Esophagus muscularis mucosa (tissue), 4 donors: ENCODE results near the gene PCNX2. TPM values are rescaled to one million over a fixed set of nuclear protein-coding genes. Genes with fewer than 3 reads are reported as not detected.

ENCODE experiments used
- DNase-seq: peaks from one replicate; pipeline ENCODE4 v3.0.0-alpha.2; 2017; ENCODE audit errors: extremely low spot score
- H3K27ac ChIP-seq, 4 donors: fragments of 200-600 bp; sonication (generic); replicated peaks in 1 of 4; 1 replicate in 3 of 4; 2 replicates in 1 of 4; pipeline ENCODE4 v1.5.1; 2016 to 2019; ENCODE audit warnings: mild to moderate bottlenecking in 1 of 4
- H3K27me3 ChIP-seq, 4 donors: fragments of 200-600 bp; sonication (generic); one replicate each; pipeline versions ENCODE4 v1.5.1 to v1.6.0; 2016 to 2019
- H3K36me3 ChIP-seq, 4 donors: fragments of 200-600 bp; sonication (generic); one replicate each; pipeline ENCODE4 v1.5.1; 2016 to 2019
- H3K4me1 ChIP-seq, 4 donors: fragments of 200-600 bp; sonication (generic); one replicate each; pipeline ENCODE4 v1.5.1; 2016 to 2019
- H3K4me3 ChIP-seq, 4 donors: fragments of 200-600 bp; sonication (generic); 1 replicate in 2 of 4; 2 replicates in 2 of 4; pipeline ENCODE4 v1.5.1; 2016 to 2019; ENCODE audit warnings: mild to moderate bottlenecking in 4 of 4, moderate library complexity in 1 of 4
- H3K9me3 ChIP-seq, 4 donors: fragments of 200-600 bp; sonication (generic); 1 replicate in 3 of 4; 2 replicates in 1 of 4; pipeline ENCODE4 v1.5.1; 2016 to 2019
- CTCF ChIP-seq, 3 experiments: fragments of 200-600 bp in 2 of 3; fragments of 450-650 bp in 1 of 3; sonication (generic) in 2 of 3; IDR thresholded peaks; one replicate each; pipeline ENCODE4 v1.5.1; 2017 to 2019; ENCODE audit warnings: antibody characterized with exemption in 3 of 3, mild to moderate bottlenecking in 2 of 3, moderate library complexity in 1 of 3
- EP300 ChIP-seq: sonication (generic); formaldehyde crosslinking; IDR thresholded peaks from one replicate; pipeline ENCODE4 v1.6.1; 2017; ENCODE audit warnings: antibody characterized with exemption
- POLR2A ChIP-seq: fragments of 450-650 bp; IDR thresholded peaks from one replicate; pipeline ENCODE4 v1.6.1; 2017; ENCODE audit warnings: antibody characterized with exemption, moderate library complexity, mild to moderate bottlenecking, low read depth
- POLR2AphosphoS5 ChIP-seq, 2 donors: sonication (generic); formaldehyde crosslinking; IDR thresholded peaks; one replicate each; pipeline ENCODE4 v1.6.1; 2017; ENCODE audit warnings: antibody characterized with exemption in 2 of 2
- WGBS: methylation state at CpG from one replicate; pipeline ENCODE4 v1.1.5; 2018; 5-methylcytosine and 5-hydroxymethylcytosine counted together
- intact Hi-C: fragments of 100-400 bp; cut with DNase I; formaldehyde crosslinking; loops from one replicate; pipeline ENCODE4 v1.15.1; 2023
- total RNA-seq, 4 donors: library from RNA; depleted of rRNA; stranded (reverse); fragments of >200 nt; gene quantifications; one replicate each; pipeline versions ENCODE4 v1.1.0 to v1.2.1, GENCODE V29; 2016

PCNX2 gene
- total RNA-seq, 4 donors from 2014 or later: 5.7 to 23.3 (median 7.9) TPM

- Histone ChIP-seq H3K27me3 (no peaks in the 10 kb centered on the region), H3K27ac (no peak overlapping the region), H3K9me3 (no peaks in the 10 kb centered on the region), H3K36me3 (peaks cover 0 to 23% (median 10%) of the 10 kb centered on the region in 4 donors), H3K4me3 (no peak overlapping the region), H3K4me1 (no peaks in the 10 kb centered on the region)
- no peak for TF ChIP-seq EP300
- TF ChIP-seq POLR2AphosphoS5 (IDR thresholded peaks at IDR 0.05): no peak
- no peak for TF ChIP-seq CTCF (IDR thresholded peaks at IDR 0.05)
- no peak for TF ChIP-seq POLR2A
- intact Hi-C loops: no loop called here
- 94% methylated on average over 5 of the region's 5 CpGs for WGBS
- no peak for DNase-seq
Observed at GRCh38 chr1:233261695-233262094, 33.8 kb downstream of the PCNX2 start.

DNA sequence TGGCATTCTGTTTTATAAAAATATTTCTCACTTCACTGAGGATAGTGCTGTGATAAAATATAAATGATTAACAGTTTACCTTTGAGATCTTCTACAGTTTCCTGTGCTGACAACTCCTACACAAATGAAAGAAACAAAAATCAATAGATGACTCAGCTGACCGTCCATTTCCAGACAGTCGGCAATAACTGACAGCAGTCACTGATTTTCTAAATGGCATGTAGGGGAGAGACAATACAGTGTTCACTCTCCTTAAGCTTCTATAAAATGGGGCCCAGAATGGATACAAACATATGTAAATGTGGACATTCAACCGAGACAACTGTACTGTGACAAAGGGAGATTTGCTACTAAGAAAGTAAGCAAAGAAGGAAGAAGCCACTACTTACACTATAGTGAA, 34.3 kb downstream of the PCNX2 start:
- Histone ChIP-seq H3K4me3 (no peak overlapping the region), H3K36me3 (peaks cover 0 to 23% (median 10%) of the 10 kb centered on the region in 4 donors), H3K4me1 (no peaks in the 10 kb centered on the region), H3K27ac (no peak overlapping the region), H3K27me3 (no peaks in the 10 kb centered on the region), H3K9me3 (no peaks in the 10 kb centered on the region)
- TF ChIP-seq POLR2AphosphoS5 (IDR thresholded peaks at IDR 0.05): no peak
- no peak for TF ChIP-seq POLR2A
- no peak for TF ChIP-seq EP300
- no peak for TF ChIP-seq CTCF (IDR thresholded peaks at IDR 0.05)
- 89% methylated on average over 3 of the region's 3 CpGs for whole genome bisulfite sequencing
- intact Hi-C loops: no loop called here
- DNase-seq: no peak

DNA sequence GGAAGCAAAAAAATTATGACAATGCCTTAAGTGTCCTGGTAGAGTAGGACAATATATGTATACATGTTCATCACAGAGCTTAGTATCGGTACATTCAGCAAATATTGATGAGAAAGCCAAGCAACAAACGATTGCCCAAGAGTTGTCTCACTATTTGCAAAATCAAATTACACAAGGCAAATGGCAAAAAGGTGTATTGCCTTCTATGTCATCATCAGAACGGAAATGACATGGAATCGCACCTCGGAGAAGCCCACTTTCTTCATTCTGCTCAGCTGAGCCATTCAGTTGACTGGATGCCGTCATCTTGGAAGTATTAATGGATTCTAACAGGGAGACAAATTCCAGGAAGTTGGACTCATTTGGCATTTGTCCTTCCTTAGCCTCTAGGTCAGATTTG, 37.7 kb downstream of the PCNX2 start:
- DNase-seq: no peak
- H3K4me1 ChIP-seq: peaks cover 0 to 16% (median 12%) of the 10 kb centered on the region in 4 donors
- H3K9me3 ChIP-seq: no peaks in the 10 kb centered on the region
- H3K4me3 ChIP-seq: no peak overlapping the region
- 93% methylated on average over 6 of the region's 6 CpGs for WGBS
- TF ChIP-seq POLR2A: no peak
- TF ChIP-seq EP300: no peak
- TF ChIP-seq POLR2AphosphoS5 (IDR thresholded peaks at IDR 0.05): no peak
- TF ChIP-seq CTCF (IDR thresholded peaks at IDR 0.05): no peak
- intact Hi-C loops: no loop called here
- no peaks in the 10 kb centered on the region for H3K27me3 ChIP-seq
- H3K36me3 ChIP-seq: peaks cover 0 to 23% (median 10%) of the 10 kb centered on the region in 4 donors
- no peak overlapping the region for H3K27ac ChIP-seq

- Histone ChIP-seq H3K4me1 (peaks cover 3 to 25% (median 17%) of the 10 kb centered on the region in 4 donors), H3K36me3 (peaks cover 0 to 23% (median 10%) of the 10 kb centered on the region in 4 donors), H3K4me3 (no peak overlapping the region), H3K27me3 (no peaks in the 10 kb centered on the region), H3K27ac (no peak overlapping the region), H3K9me3 (no peaks in the 10 kb centered on the region)
- no peak for DNase-seq
- intact Hi-C loops: no loop called here
- no peak for TF ChIP-seq CTCF (IDR thresholded peaks at IDR 0.05)
- no peak for TF ChIP-seq POLR2AphosphoS5 (IDR thresholded peaks at IDR 0.05)
- TF ChIP-seq EP300: no peak
- no peak for TF ChIP-seq POLR2A
- 89% methylated on average over 2 of the region's 2 CpGs for WGBS
Observed at GRCh38 chr1:233256789-233257188, 38.7 kb downstream of the PCNX2 start.

GRCh38 chr1:233256191-233256590, 39.3 kb downstream of the PCNX2 start:
- no peak overlapping the region for H3K4me3 ChIP-seq
- 100% methylated on average over 1 of the region's 1 CpG for WGBS
- H3K9me3 ChIP-seq: no peaks in the 10 kb centered on the region
- DNase-seq: no peak
- TF ChIP-seq EP300: no peak
- TF ChIP-seq CTCF (IDR thresholded peaks at IDR 0.05): no peak
- no peak for TF ChIP-seq POLR2AphosphoS5 (IDR thresholded peaks at IDR 0.05)
- no peak for TF ChIP-seq POLR2A
- peaks cover 3 to 29% (median 17%) of the 10 kb centered on the region in 4 donors for H3K4me1 ChIP-seq
- H3K36me3 ChIP-seq: peaks cover 0 to 23% (median 10%) of the 10 kb centered on the region in 4 donors
- intact Hi-C loops: no loop called here
- no peaks in the 10 kb centered on the region for H3K27me3 ChIP-seq
- no peak overlapping the region for H3K27ac ChIP-seq
